Fibroblast of mammary gland (primary cell): ENCODE results near the gene HES3.

Experiments used
- DNase-seq: peaks from one replicate; pipeline ENCODE4 v3.0.0-alpha.2; 2010; ENCODE audit warnings: low read depth
- H3K4me3 ChIP-seq: 2 replicates; pipeline ENCODE4 v1.5.1; 2011; ENCODE audit warnings: low read depth, mild to moderate bottlenecking, low read length, moderate library complexity; ENCODE audit not compliant: control insufficient read depth
- CTCF ChIP-seq: conservative IDR thresholded peaks from 2 replicates; pipeline ENCODE4 v1.5.1; 2011; ENCODE audit warnings: low read depth, low read length, inconsistent platforms; ENCODE audit not compliant: control insufficient read depth, insufficient read depth

Gene HES3

GRCh38 chr1:6220236-6220635 is 23.7 kb upstream of the HES3 start:
- DNase-seq: peak; percentile 20
- no peak for TF ChIP-seq CTCF
- H3K4me3 ChIP-seq: no peak overlapping the region

DNA sequence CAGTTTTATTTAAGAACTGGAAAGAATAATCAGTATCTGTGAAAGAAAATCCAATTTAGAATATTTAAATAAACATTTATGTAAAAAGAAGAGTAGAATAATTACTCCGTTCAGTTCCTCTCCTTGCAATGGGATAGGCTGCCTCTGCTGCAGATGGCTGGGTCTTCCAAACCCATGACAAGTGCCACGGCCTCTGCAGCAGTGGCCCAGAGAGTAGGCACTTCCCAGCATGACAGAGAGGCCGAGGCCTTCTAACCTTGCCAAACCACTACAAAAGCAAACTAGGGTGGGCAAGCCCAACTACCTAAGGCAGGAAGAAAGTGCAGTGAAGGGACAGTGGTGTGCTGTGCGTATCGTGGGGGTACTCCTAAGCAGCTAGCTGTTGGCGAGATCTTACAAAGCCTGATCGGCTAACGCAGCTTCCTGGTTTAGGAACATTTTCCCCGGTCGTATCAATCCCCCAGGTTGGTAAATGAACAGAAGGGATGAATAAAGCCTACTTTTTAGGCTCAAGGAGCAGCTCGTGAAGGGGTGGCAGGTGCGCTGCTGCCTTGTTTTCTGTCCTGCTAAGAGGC is 22.7 kb upstream of the HES3 start:
- H3K4me3 ChIP-seq: no peak overlapping the region
- DNase-seq: no peak
- no peak for TF ChIP-seq CTCF

GRCh38 chr1:6222636-6223035 is 21.3 kb upstream of the HES3 start:
- DNase-seq: peak; percentile 49
- no peak for TF ChIP-seq CTCF
- H3K4me3 ChIP-seq: no peak overlapping the region

GRCh38 chr1:6223617-6224016 is 20.4 kb upstream of the HES3 start:
- H3K4me3 ChIP-seq: no peak overlapping the region
- DNase-seq: no peak
- TF ChIP-seq CTCF: no peak

GRCh38 chr1:6224718-6225117 is 19.3 kb upstream of the HES3 start:
- no peak for TF ChIP-seq CTCF
- no peak overlapping the region for H3K4me3 ChIP-seq
- DNase-seq: no peak

- DNase-seq: no peak
- TF ChIP-seq CTCF: no peak
- H3K4me3 ChIP-seq: no peak overlapping the region
Measured at GRCh38 chr1:6225651-6226050, 18.3 kb upstream of the HES3 start.

GRCh38 chr1:6233376-6233775 is 10.6 kb upstream of the HES3 start:
- H3K4me3 ChIP-seq: no peak overlapping the region
- no peak for DNase-seq
- TF ChIP-seq CTCF: no peak
